Raji (cell line): ENCODE results near the gene THOC7.

Source experiments
- POLR2A ChIP-seq: IDR thresholded peaks from 2 replicates; pipeline ENCODE4 v1.6.1; 2011; ENCODE audit warnings: low read depth, low read length, control low read depth; ENCODE audit not compliant: insufficient read depth

THOC7 gene

DNA sequence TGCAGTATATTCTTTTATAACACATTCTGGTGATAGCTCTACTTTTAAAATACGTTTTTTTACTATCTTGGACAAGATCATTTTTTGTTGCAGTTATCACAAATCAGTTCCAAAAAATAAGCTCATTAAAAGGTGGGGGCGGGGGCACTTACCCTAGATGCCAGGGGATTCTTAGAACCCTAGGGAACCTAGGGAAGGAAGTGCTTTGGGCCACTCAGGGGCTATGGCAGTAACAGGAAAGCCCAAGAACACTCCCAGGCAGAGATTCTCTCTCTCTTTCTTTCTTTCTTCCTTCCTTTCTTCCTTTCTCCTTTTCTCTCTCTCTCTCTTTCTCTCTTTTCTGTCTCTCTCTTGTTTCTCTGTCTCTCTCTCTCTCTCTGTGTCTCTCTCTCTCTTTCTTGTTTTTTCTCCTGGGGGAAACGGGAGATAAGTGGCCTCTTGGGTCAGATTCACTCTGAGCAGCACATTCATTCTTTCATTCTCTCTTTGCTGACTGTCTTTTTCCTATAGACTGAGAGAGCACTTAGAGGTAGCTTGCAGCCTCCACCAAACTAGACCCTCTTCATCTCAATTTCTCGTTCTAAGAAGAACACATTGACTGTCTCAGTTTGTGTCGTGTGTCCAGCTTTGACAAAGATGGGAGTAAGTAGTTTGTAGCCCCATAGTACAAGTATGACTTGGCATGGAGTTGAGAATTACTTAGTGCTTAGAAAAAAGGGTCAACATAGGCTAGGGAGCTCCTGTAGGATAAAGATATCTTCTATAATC lies 32.0 kb upstream of the THOC7 start:
- no peak for TF ChIP-seq POLR2A

DNA sequence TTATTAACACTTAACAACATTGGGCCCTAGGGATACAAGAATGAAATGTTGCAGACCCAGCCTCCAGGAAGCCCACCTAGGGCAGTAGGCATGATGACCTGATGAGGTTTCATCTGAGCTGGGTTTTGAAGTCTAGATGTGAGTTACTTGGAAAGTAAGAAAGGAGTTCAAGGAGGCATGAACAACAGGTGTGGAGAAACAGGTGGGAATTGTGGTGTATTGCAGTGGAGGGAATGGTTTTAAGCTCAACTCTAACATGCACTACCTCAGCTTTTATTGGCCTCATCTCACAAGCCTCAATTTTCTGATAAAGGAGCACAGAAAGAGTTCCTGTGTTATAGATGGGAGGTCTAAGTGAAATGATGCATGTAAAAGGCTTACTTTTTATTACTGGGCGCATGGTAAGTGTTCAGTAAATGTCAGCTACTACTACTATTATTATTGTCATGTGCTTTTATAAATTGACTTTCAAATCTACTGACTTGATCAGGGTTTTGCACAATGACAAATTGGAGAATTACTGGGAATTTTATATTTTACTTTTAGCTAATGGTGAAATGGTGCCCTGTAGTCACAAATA lies 29.3 kb upstream of the THOC7 start:
- TF ChIP-seq POLR2A: no peak

DNA sequence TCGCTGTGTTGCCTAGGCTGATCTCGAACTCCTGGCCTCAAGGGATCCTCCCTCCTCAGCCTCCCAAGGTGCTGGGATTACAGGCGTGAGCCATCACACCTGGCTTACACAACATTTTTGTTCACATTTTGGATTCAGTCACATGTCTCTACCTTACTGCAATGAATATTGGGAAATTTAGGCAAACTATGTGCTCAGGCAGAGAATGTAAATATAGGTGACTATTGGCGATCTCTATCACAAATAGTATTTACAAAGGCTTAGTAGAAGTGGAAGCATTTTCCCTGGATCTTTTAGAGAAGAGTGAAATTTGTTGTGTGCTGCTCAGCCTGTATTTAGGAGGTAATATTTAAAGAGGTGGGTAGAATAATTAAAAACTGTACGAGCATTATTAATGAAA lies 27.9 kb upstream of the THOC7 start:
- no peak for TF ChIP-seq POLR2A

DNA sequence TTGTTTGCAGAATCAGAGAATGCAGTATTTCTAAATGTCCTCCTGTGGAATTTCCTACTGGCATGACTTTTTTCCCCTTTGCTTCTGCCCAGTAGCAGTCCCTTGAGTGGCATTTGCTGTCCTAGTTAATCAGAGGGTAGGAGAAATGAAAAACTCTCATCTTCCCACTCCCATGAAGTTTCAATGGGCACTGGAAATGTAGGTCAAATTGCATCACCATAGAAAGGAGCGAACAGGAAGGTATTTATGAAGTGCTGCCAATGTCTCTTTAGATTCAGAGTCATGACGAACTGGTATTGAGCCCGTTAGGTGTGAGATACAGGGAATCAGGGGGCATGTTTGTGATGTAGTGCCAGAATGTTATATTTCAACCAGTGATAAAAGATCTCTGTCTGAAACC lies 23.3 kb upstream of the THOC7 start:
- no peak for TF ChIP-seq POLR2A

DNA sequence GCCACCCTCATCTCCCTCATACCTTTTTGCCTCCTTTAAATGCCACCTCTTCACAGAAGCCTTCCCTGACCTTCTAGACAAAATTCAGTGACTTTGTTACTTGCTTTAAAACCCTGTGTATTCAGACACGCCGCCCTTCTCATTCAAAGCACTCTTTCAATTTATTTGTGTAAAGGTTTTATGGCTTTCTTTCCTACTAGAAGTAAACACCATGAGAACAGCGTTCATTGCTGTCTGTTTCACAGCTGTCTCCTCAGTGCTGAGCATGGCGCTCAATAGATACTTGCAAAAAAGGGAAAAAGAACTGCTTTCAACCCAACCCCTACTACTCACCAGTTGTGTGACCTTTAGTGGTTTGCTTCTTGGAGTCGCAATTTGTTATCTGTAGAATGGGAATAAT lies 17.0 kb upstream of the THOC7 start:
- TF ChIP-seq POLR2A: no peak

DNA sequence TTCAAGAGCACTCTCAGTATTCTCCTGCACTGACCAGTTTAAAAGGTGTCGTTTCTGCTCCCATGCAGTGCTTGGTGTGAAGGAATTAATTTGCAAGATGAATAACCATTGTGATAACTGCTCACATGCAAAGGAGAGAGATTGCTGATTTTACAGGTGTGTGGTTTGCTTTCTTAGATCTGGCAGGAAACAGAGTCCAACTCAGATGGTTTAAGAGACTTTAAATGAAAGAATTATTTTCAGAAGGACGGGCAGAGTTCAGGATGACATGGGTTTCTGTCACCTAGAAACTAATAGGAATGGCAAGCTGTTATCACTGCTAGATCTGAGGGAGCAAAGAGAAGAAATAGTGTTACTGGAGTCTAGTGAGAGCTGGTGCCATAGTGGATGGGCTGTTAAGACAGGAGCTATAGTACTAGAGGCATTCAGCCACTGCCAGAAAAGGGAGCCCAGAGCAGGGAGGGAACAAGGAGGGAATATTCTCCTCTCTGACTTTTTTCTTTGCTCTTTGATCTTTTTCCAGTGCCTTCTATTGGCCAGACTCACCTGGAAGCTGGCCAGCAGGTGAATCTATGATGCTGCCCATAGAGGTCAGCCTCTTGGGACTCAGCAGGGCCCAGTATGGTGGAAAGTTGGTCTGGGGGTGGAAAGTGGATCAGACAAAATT lies 14.9 kb upstream of the THOC7 start:
- no peak for TF ChIP-seq POLR2A

DNA sequence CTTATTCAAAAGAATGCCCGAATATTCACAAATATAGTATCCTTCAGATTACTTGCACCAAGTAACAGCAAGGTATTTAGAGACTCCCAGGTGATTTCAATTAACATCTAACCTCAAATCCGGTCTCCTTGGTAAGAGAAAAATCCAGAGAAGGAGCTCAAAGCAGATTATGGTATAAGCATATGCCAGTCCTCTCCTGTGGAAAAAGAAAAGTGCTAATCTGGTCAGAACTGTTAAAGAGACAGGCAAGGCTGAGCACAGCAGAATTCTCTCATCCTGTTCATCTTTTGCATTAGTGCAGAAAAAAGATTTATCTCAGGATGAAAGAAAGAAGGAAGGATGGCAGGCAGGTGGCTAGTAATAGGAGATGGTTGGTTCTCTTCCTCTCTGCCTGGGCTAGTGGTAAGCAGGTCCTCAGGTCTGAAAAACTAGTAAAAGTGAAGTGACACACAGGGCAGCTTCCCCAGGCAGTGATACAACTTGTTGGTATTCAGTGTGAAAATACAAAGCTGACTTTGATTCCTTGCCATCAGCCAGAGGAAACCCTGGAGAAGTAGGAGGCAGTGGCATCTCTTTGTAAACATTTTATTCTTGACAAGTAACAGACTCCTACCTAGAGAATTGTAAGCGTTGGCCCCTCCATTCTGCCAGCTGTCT lies 14.3 kb upstream of the THOC7 start:
- no peak for TF ChIP-seq POLR2A

DNA sequence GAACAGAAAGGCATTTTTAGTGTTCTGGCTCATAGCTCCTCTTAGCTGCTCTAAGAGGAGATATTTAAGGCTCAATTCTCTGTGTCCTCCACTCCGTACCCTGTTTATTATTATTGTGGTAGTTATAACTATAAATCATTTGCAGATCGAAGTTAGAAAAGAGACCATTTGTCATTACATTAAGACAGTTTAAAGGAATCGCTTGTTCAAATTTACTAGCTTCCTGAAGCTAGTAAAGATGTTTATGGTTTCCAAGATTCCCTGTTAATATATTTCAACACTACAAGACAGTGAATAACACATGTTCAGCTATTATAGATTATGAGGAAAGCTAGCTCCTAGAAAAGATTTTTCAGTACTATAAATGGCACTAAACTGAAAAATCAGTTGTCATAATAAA lies 12.7 kb upstream of the THOC7 start:
- TF ChIP-seq POLR2A: no peak

DNA sequence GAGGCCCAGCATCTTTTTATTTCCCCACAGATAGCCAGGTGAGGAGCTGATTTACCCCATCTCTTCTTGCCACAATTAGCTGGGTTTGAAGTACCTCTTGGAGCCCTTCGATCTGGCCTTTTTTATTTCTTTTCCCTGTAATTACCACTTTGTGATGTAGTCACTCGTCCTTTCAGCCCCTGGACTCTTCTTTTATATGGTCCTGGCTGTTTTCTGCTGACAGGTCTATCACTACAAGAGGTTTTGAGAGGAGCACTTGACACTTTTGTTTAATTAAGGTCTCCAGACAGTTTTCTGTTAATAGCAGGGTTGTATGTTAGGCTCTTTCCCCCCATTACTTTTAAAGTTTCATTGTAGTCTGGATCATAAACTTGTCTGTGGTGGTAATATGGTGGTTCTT lies 11.9 kb upstream of the THOC7 start:
- no peak for TF ChIP-seq POLR2A

DNA sequence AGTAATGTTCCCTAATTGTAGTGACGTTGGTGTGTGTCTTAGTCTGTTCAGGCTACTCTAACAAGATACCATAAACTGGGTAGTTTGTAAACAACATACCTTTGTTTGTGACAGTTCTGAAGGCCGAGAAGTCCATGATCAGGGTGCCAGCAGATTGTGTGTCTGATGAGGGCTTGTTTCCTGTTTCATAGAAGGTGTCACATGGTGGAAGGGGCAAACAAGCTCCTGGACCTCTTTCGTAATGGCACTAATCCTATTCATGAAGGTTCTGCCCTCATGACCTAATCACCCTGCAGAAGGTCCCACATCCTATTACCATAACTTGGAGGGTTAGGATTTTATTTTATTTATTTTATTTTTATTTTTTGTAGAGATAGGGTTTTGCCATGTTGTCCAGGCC lies 11.2 kb upstream of the THOC7 start:
- TF ChIP-seq POLR2A: no peak

DNA sequence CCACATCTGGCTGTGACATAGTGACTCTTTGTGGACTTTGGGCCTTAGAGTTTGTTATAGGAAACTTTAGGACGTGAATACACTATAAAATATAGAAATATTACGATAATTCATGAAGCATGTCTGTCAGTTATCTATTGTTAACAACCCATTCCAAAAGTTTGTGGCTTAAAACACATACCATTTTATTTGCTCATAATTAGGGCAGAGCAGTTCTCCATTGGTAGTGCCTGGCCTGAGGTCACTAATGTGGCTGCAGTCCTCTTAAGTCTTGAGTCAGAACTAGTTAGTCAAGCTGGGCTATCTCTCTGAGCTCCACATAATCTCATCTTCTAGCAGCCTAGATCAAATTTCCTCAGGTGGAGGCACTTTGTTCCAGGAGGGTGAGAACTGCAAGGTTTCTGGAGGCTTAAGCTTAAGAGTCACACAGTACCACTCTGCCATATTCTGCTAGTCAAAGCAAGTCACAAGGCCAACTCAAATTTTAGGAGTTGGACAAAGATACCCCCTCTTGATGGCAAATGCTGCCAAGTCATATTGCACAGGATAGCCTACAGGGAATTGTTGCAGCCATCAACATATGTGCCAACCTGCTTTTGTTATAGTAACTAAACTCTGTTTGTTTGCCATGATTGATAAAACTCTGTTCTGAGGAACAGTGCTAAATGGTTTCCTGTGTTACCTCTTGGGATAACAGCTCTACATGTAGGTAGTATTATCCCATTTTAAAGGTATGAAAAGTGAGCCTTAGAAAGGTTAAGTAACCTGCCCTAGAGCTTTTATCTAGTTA lies 8.7 kb upstream of the THOC7 start:
- no peak for TF ChIP-seq POLR2A

DNA sequence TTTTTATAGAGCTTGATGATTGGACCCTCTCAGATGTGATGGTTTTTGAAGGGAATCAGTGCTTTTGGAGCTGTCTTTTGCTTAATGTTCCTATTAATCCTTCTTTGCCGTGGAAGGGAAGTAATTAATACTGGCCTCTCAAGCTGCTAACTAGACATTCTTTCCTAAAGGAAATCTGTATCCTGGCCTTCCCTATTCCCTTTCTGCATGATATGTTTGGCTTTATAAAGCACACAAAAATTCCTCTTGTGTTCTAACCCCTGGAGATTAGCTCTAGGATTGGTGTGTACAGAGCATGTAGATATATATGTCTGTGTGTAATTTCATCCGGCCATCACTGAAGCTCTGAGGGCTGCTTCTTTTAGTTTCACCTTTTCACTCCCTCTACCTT lies 7.0 kb upstream of the THOC7 start:
- TF ChIP-seq POLR2A: no peak

DNA sequence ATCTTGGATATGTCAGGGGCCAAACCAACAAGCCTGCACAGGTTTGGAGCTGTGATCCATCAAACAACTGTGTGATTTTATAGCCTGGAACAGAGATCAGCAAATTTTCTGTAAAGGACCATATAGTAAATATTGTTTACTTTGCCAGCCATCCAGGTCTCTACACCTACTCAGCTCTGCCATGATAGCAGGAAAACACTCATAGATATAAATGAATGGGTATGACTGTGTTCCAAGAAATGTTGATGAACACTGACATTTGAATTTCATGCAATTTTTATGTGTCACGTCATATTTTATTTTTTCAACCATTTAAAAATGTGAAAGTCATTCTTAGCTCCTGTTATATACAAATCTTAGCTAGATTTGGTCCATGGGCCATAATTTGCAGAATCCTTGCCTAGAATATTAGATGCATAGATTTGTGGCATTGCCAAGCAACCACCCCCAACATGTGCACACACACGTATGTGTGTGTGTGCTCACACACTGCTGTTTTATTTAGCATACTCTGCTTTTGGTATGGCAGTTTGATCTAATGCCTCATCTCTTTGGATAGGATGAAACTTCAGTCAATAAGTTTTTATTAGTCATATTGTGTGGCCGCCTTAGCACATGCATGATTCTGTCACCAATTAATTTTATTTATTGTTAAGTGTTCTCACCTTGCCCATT lies 6.5 kb upstream of the THOC7 start:
- TF ChIP-seq POLR2A: no peak

DNA sequence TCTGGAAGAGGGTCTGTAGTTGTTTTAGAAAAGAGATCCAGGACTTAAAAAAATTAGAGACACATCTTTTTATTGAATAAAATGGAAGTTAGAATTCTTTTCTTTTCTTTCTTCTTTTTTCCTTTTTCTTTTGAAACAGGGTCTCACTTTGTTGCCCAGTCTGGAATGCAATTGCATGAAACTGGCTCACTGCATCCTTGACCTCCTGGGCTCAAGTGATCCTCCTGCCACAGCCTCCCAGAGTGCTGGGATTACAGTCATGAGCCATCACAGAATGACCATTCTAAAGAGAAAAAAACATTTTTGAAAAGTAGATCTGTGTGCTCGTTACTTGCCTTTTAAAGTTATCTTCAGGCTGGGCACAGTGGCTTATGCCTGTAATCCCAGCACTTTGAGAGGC lies 3.6 kb upstream of the THOC7 start:
- no peak for TF ChIP-seq POLR2A

DNA sequence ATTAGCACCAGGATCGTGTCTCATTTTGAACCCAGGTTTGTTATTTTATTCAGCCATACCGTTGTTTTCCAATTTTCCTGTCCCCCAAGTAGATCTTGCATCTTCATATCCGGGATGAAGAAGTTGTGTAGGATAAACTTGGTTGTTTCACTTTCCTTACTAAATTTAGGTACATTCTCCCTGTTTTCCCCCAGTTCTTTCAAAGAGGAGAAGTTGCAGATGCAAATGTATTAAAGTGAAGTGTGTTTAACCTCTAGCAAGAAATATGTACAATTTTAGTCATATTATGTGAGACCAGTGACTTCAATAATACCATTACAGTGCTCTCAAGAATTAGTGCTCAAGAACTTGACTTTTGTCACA lies 1.3 kb upstream of the THOC7 start:
- TF ChIP-seq POLR2A: no peak
